ENCODE results near the gene ANKRD42.
A peak's percentile ranks its signal among the peaks of the same experiment; 100 is the strongest.

The ANKRD42 gene

GRCh38 chr11:83193315-83194280 lies at the start of gene ANKRD42:
Gene ANKRD42 (plus strand): TSS chr11:83193712. CDS start chr11:83194671, 959 bp downstream.
- FAIRE-seq: peak; percentile 86

DNA sequence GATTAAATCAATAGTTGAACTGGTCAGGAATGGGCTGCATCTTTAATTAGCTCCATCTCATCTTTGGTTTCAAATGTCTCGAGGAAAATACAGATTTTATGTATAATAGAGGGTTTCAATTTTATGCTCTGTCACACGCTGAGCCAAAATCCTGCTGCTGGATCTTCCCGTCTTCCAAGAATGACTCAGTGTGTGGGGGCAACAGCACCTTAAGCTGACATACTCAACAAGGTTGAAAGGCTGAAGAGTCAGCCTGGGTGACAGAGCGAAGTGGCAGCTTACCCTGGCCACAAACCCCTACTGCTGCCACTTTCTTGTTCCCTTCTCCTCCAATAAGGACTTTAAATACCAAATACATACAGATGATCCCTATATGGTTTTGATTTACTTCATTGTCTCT lies 45.6 kb upstream of the ANKRD42 start:
- FAIRE-seq: no peak
- DNase-seq (ENCODE audit: low spot score): peak; percentile 23

More at GRCh38 chr11:83193315-83194280, at the start of gene ANKRD42:
- DNase-seq (ENCODE audit: low spot score): peak; percentile 98

DNA sequence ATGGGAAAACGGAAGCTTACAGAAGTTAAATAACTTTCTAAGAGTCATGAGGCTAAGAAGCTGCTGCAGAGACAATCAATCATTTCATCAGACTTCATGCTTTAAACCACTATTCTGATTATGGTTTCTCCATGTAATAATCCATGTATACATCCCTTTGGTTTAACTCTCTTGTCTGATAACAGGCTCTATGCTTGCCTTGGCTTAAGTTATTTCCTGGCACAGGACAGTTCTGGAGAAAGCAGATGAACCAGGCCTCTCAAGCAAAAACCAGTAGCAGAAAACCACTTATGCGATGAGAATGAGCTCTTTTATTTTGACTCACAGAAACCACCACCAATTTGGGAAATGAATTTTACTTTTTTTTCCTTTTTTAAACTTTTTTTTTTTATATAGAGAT lies 43.1 kb upstream of the ANKRD42 start:
- DNase-seq (ENCODE audit: low spot score): no peak
- FAIRE-seq: no peak

GRCh38 chr11:83151274-83151977 lies 42.1 kb upstream of the ANKRD42 start:
- DNase-seq (ENCODE audit: low spot score) (no peak), FAIRE-seq (no peak)

DNA sequence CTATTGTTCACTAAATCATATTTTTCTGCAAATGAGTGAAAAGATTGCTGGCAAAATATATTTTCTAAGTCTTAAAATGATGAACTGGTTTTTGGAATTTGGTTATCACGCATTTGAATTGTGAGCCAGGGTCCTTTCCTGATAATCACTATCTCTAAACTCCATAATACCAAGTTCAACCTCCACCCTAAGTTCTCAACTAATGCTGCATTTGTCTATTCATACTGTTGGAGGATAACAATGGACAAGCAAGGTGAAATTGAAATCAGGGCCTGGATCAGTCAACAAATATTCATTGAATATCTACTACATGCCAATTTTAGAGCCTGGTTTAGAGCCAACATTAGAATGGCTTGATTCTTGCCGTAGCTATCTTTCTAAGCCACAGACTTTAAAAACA lies 41.2 kb upstream of the ANKRD42 start:
- DNase-seq (ENCODE audit: low spot score) (no peak), FAIRE-seq (no peak)

GRCh38 chr11:83153764-83154163 lies 39.7 kb upstream of the ANKRD42 start:
- no peak for FAIRE-seq
- DNase-seq (ENCODE audit: low spot score): no peak

DNA sequence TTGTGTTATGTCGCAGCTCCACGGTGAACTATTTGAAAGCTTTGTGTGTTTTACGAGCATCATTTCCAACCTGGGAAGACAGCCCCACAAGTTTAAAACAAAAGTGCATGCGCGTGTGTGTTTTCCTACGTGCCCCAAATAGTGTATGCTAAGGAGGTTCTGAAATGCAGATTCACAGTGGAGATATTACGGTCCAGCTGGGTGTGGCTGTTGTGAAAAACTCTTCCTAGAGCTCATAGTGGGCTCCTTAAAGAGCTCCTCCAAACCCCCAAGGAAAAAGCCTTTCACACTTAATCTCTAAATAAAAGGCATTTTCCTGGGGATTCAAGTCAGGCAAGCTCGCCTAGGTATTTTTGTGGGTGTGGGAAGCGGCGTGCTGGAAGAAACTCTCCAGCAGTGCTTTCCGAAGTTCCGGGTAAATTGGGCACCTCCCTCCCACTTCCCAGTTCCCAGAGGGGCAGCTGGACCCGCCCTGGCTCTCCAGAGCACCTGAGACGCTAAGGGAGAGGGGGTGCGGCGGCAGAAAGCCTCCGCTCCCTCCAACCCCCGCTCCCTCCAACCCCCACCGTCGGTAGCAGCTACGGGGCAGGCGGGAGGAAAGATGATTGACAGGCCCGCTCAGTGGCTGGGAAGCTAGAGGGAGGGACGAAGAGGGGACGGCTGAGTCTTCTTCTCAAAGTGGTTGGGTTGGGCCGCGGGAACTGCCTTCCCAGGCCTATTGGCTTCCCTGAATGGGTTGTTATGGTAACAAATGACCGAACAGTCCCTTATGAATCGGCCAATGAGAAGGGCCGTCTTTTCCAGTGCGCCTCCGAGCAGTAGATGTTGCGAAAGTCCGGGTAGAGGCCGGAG lies 37.1 kb upstream of the ANKRD42 start:
- DNase-seq (ENCODE audit: low spot score) (peak; percentile 99), FAIRE-seq (no peak)

DNA sequence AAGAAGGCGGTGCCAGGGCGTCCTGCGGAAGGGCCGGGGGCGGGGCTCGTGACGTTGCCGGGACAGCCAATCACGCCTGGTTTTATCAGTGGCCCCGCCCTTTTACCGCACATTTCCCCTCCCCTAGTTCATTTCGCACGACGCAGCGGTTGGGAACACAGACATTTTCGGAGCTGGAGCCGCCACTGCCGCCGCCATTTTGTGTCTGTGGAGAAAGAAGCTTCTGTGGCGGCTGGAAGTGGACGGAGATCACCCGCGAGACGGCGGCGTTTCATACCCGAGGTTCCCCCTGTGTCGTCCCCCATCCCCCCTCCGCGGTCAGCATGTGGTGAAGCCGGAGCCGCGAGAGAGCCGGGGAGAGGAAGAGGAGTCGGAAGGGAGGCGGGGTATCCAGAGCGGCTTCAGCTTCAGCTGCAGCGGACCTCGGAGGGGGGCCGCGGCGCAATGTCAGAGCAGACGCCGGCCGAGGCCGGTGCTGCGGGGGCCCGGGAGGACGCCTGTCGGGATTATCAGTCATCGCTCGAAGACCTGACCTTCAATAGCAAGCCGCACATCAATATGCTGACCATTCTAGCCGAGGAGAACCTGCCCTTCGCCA lies 36.4 kb upstream of the ANKRD42 start, which contains the start of gene PCF11:
PCF11 (plus strand) TSS at position 136 of the 598 bp plus-strand sequence; CDS start at position 445, 309 bp downstream.
- peak; percentile 61 for DNase-seq (ENCODE audit: low spot score)
- peak; percentile 94 for FAIRE-seq

- FAIRE-seq (no peak), DNase-seq (ENCODE audit: low spot score) (peak; percentile 53)
Measured at GRCh38 chr11:83157594-83158356, 35.7 kb upstream of the ANKRD42 start.

GRCh38 chr11:83158357-83158786 lies 35.1 kb upstream of the ANKRD42 start:
- no peak for FAIRE-seq

DNA sequence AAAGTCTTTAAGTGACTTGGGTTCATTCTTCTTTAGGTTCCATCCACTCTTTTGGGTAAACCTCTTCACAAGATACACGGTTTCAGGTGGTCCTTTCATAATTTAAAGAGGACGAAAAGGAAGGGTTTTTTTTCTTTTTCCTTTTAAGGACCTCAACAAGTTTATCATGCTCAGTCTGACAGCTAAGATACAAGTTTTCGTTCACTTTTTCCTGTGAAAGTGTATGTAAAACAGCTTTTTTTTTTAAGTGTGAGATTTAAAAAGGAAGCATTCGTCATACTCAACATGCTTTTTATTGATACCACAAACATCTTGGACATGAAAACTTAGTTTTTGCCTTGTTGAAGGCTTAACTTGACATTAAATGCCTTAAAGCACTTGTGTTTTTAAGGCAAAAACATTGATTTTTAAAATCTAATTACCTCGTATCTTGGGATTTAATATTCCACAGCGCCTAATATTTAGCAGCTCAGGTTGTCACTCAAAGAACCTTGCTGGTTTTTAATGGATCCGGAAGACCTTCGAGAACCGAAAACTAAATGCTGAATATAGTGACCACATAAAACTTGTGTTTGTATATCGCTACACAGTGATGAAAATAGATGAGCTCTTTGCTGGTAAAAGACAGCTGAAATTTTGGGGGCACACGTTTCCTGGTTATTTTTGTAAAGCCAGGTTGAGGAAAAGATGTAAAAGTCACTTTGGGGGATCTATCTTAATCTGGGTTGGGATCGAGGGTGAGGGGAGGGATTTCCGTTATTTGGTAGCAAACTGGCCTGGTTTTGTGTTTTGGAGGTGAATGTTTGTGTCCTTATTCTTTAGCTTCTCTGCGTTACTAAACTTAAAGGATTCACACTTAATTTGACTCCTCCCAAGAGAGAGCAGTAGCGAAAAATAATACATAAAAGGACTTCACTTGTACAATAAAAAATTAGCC lies 34.3 kb upstream of the ANKRD42 start:
- FAIRE-seq: no peak

More at GRCh38 chr11:83158357-83158786, 35.1 kb upstream of the ANKRD42 start:
- no peak for DNase-seq (ENCODE audit: low spot score)

GRCh38 chr11:83159902-83160865 lies 33.3 kb upstream of the ANKRD42 start:
- no peak for FAIRE-seq
- DNase-seq (ENCODE audit: low spot score): no peak

More for the DNA sequence above, 34.3 kb upstream of the ANKRD42 start:
- DNase-seq (ENCODE audit: low spot score): no peak

- FAIRE-seq (no peak), DNase-seq (ENCODE audit: low spot score) (no peak)
Measured at GRCh38 chr11:83161610-83162199, 31.8 kb upstream of the ANKRD42 start.

DNA sequence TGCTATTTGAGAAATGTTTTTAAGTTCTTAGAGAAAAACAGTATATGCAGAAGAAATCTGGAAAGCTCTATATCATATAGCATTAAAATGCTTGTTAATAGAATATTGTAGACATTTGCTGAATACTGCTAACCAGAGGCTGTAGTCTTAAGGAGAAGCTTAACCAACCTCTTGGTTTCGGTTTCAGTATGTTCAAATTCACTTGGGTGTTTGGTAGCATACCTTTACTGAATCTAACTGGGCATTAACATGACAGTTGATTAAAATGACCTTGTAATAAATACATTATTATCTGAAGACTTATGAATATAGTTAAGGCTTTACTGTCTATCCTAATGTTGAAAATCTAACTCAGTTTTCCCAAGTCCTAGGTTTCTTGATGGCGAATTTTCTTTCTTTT lies 31.1 kb upstream of the ANKRD42 start:
- DNase-seq (ENCODE audit: low spot score) (no peak), FAIRE-seq (no peak)

GRCh38 chr11:83166193-83166866 lies 27.2 kb upstream of the ANKRD42 start:
- DNase-seq (ENCODE audit: low spot score): no peak
- no peak for FAIRE-seq

GRCh38 chr11:83168756-83169155 lies 24.8 kb upstream of the ANKRD42 start:
- FAIRE-seq (no peak), DNase-seq (ENCODE audit: low spot score) (no peak)

DNA sequence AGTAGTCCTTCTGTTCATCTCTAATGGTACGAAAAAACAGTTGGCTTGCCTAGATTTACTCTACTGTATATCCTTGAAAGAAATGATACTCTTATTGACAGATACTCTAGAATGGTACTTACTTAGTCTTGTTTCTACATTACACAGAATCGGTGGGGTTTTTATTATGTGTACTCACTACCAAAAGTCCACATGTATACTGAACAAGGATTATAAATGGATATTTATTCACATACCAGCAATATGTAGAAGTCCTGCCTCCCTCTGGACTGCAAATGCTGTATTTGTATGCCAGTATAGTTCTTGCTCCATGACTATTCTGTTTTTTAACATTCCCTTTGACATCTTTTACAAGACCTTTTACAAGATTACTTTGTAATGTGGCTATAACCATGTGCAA lies 22.6 kb upstream of the ANKRD42 start:
- DNase-seq (ENCODE audit: low spot score) (no peak), FAIRE-seq (no peak)
